ENCODE data around the gene ZNF143.

GRCh38 chr11:9489080-9489765, 28.4 kb downstream of the ZNF143 start:
- TF ChIP-seq CTCF (conservative IDR thresholded peaks at IDR 0.05; ENCODE audit: low read depth, low read length) = no peak
- no peak for TF ChIP-seq RFX5 (IDR thresholded peaks at IDR 0.05; ENCODE audit: low read depth, low read length)
- TF ChIP-seq, protein P1, sequence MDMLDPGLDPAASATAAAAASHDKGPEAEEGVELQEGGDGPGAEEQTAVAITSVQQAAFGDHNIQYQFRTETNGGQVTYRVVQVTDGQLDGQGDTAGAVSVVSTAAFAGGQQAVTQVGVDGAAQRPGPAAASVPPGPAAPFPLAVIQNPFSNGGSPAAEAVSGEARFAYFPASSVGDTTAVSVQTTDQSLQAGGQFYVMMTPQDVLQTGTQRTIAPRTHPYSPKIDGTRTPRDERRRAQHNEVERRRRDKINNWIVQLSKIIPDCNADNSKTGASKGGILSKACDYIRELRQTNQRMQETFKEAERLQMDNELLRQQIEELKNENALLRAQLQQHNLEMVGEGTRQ (IDR thresholded peaks at IDR 0.05; ENCODE audit: low read depth, low read length) = no peak
- TF ChIP-seq POLR2A (IDR thresholded peaks at IDR 0.05; ENCODE audit: low read depth, low read length) = no peak
- TF ChIP-seq MAZ (IDR thresholded peaks at IDR 0.05; ENCODE audit: borderline replicate concordance, low read depth, low read length) = no peak
